HG03520 (cell line): ENCODE data around the gene INPP5F.
"Not testable (repeated sequence)": the region's sequence is repeated elsewhere in the genome, so short reads cannot be mapped to it uniquely, and the experiment has no call there.

Experiments
- ATAC-seq: cut with Tn5 transposase; IDR thresholded peaks from one replicate; pipeline ENCODE4 v1.9.1; 2021; ENCODE audit warnings: mild to moderate bottlenecking, moderate library complexity; ENCODE audit not compliant: unreplicated experiment

Gene INPP5F

DNA sequence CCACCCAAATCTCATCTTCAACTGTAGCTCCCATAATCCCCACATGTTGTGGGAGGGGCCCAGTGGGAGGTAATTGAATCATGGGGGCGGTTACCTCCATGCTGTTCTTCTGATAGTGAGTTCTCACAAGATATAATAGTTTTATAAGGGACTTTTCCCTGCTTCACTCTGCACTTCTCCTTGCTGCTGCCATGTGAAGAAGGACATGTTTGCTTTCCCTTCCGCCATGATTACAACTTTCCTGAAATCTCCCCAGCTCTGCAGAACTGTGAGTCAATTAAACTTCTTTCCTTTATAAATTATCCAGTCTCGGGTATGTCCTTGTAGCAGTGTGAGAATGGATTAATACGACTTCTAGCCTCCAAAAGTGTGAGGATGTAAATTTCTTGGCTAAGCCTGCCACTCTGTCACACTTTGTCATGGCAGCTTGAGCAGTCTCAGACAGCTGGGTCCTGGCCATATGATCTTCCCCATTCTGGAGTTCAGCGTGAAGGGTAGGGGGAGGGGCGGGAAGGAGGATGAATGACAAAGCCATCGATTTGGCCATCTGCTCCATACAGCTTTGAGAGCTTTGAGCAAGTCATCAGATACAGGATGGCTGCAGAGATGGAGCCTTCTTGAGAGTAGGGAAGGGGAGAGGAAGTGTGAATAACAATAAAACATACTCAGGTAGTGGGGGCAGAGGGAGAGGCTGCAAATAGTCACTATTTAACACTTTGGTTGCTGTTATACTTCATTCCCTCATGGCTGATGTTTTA is 19.1 kb upstream of the INPP5F start:
- no peak for ATAC-seq

DNA sequence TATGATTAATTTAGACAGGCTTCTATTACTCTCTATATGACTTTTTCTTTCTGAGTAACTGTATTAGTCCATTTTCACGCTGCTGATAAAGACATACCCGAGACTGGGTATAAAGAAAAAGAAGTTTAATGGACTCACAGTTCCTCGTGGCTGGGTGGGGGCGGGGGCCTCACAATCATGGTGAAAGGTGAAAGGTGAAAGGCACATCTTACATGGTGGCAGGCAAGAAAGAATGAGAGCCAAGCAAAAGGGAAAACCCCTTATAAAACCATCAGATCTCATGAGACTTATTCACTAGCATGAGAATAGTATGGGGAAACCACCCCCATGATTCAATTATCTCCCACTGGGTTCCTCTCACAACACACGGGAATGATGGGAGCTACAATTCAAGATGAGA is 18.5 kb upstream of the INPP5F start:
- ATAC-seq = not testable (repeated sequence)

- ATAC-seq = not testable (repeated sequence)
These were observed 14.9 kb upstream of the INPP5F start for GRCh38 chr10:119710935-119711334.

DNA sequence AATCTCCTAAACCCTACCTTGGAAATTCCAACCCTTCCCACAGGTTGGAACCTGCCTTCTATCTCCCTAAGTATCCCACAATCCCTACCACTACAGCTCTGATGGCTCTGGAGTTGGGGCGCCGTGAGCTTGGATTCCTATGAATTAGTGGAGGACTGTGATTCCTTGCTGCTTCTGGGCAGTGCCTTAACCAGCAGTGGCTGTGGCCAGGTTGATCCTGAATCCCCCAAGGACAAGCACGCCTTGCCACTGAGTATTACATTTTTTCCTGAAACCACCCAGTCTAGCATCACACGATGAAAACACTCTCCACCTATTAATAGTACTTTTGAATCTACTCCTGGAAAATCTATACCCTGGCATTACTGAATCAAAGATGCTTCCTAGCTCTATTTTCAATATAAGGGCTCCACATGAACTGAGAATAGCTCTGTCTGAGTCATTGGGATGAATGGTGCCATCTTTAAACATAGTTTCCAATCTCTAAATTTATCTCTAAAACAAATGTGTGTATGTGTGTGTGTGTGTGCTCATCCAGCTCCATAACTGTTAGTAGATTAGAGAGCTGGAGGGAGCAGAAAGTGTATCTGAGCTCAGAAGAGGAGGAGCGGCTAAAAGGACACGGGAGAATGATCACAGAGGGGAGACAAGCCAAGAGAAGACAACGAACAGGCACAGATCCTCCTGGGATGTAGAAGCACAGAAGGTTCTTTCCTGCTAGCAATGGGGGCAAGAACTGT is 11.9 kb upstream of the INPP5F start:
- ATAC-seq = no peak

GRCh38 chr10:119714484-119714816 is 11.4 kb upstream of the INPP5F start:
- no peak for ATAC-seq

DNA sequence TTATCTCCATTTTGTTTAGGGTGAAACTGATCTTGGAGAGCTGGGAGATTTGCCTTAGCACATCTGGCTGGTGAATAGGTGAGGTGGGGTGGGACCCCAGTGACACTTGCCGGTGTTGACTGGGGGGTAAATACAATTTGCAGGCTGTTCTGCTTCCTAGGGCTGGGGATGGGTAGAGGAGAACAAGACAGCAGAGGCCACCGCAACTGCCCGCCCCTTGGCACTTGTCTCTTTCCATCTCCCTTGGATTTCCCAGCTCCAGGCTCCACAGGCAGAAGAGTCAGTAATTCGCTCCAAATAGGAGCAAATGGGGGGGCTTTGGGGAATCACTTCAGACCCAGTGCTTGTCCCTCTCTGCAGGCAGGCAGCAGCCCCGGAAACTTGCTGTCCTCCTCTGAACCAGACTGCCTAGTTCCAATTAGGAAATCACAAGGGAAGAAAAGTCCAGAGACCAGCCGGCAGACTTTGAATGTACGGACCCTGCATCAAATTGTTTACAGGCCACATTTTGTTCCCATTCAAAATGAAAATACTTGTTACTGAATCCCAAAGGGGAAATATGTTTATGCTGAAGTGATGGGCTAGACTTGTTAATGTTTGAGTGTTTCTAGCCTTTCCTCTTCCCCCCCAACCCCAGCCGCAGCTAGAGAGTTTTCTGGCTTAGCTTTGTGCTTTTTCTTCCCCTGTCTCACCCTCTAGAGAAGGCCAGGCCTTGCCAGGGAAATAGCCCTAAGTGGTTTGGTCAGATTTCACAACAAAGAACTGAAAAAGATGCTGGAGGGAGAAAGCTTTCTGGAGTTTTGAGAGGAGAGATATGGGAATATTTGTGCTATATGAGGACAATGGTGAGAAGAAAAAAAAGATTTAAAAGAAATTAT is 10.0 kb upstream of the INPP5F start:
- ATAC-seq = no peak

GRCh38 chr10:119723161-119723560 is 2.7 kb upstream of the INPP5F start:
- no peak for ATAC-seq

- no peak for ATAC-seq
These were observed 2.2 kb upstream of the INPP5F start for GRCh38 chr10:119723624-119724023.

- peak; percentile 19 for ATAC-seq
These were observed 995 bp upstream of the INPP5F start for GRCh38 chr10:119724593-119725516.

- ATAC-seq = no peak
These were observed 378 bp upstream of the INPP5F start for GRCh38 chr10:119725517-119725827.

DNA sequence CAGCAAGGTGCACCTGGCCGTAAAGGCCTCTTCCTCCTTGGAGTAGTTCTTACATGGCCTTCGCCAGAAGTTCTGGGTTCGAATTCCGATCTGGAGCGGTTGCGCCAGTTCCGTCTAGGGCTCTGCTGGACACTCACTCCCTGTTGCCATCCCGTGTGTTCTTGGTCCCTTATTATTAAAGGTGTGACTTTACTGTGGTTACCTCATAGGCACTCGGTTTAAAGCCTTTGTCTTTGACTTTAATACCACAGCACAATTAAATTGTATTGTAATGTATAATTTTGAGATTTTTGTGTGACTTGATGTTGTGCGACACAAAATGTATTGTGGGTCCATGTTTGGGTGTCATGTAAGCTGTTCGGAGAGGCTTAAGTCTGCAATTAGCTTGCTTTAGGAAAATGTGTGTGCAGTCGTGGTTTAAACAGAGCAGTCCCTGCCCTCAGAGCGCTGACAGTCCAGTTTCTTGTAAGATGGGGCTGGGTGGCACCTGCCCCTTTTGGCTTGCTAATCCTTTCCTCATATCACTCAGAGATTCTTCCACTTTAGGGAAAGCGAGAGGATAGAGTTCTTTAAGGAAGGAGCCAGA is 919 bp downstream of the INPP5F start:
- no peak for ATAC-seq

GRCh38 chr10:119728172-119728800 is 2.4 kb downstream of the INPP5F start:
- ATAC-seq = no peak

DNA sequence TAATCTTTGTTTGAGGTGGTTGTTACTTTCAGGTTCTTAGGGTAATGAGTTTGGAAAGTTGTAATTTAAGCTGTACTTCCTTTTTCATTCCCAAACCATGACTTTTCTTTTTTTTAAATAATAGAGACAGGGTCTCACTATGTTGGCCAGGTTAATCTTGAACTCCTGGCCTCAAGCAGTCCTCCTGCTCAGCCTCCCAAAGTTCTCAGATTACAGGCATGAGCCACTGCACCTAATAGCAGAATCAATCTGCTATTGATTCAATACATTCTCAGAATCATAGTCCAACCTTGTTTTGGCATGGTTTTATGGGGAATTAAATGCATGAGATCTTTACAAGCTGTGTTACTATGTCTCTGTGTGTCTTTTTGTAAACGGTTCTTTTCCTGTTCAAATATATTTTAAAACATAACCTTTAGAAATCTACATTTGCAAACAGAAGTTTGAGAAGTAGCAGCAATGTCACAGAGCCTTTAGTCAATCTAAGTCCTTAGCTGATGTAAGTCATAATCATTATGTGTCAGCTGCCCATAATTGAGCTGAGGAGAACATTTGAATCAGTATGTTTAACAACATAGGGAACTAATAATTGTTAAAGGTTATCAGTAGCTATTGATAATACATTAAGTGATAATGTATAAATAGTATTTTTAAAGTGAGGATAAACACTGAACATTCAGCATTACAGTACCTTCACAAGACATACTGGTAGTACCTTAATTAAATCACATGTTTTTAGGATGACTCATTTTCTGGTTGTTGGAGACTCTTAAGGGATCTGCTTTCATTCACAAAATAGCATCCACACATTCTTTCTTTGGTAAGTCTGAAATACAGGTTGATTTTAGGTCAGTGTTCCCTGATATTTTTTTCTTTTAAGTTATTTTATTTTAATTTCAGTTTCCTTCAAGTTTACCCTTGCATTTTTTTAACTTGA is 8.8 kb downstream of the INPP5F start:
- ATAC-seq = no peak

DNA sequence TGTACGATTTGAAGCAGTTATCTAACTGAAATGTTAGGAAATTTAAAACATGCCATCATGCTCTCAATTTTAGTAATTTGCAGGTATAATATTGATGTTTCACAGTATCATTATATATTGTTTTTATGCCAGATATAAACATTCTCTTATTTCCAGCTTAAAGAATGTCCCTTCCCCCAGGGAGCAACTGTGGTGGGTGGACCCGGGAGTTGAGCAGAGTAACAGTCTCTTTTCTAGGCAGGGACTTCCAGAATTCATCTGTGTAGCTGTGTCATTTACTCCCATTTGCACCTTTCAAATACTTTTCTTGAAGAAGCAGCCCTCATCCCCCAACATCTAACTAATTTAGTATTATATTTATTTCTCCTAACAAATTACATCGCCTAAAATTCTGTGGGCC is 9.6 kb downstream of the INPP5F start:
- no peak for ATAC-seq

DNA sequence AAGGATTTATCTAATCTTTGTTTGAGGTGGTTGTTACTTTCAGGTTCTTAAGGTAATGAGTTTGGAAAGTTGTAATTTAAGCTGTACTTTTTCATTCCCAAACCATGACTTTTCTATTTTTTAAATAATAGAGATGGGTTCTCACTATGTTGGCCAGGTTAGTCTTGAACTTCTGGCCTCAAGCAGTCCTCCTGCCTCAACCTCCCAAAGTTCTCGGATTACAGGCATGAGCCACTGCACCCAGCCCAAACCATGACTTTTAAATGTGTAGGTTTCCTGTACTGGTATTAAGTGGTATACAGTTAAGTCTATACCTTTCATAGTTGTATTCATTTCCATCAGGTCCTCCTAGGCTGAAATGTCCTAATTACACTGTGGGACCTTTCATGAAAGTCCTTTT is 10.4 kb downstream of the INPP5F start:
- no peak for ATAC-seq

DNA sequence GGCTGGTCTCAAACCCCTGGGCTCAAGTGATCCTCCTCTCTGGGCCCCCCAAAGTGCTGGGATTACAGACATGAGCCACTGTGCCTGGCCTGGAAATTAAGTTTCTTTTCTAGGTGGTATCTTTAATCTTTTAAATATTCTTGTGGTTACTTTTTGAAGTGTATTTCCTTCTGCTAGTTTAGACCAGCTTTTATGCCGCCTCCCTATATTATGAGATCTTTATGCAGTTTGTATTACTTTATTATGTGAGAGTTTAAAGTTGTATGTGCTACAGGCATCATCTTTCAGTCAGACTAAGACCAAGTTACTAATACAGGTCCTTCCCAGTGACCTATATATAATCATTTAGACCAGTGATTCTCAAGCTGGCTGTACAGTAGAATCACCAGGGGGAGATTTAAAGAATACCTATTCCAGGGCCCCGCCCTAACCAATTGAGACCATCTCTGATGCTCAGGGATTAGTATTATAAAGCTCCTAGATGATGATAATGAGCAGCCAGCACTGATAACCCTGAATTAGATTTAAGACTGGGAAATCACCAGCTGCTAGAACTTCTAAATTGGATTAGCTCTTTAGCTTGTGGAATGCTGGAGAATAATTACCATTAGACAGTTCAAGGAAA is 11.3 kb downstream of the INPP5F start:
- ATAC-seq = no peak

- no peak for ATAC-seq
These were observed 12.0 kb downstream of the INPP5F start for GRCh38 chr10:119737823-119738222.

GRCh38 chr10:119738962-119739361 is 13.1 kb downstream of the INPP5F start:
- ATAC-seq = no peak
